Tibial nerve (tissue), 4 donors: ENCODE results near the gene CXorf38. TPM values are rescaled to one million over a fixed set of nuclear protein-coding genes. Genes with fewer than 3 reads are reported as not detected.

Source experiments
- DNase-seq, 2 donors: peaks; one replicate each; pipeline ENCODE4 v3.0.0-alpha.2; 2019; ENCODE audit warnings: low spot score in 2 of 2
- H3K27ac ChIP-seq, 4 donors: fragments of 200-600 bp; sonication (generic) in 3 of 4; one replicate each; pipeline ENCODE4 v1.5.1; 2017 to 2019; ENCODE audit warnings: mild to moderate bottlenecking in 1 of 4
- H3K27me3 ChIP-seq, 2 donors: fragments of 200-600 bp; sonication (generic) in 1 of 2; one replicate each; pipeline versions ENCODE4 v1.5.1 to v1.6.0; 2017 to 2019
- H3K36me3 ChIP-seq, 3 donors: fragments of 200-600 bp; sonication (generic); one replicate each; pipeline ENCODE4 v1.5.1; 2018 to 2019
- H3K4me1 ChIP-seq, 4 donors: fragments of 200-600 bp; sonication (generic) in 3 of 4; one replicate each; pipeline ENCODE4 v1.5.1; 2017 to 2019
- H3K4me3 ChIP-seq, 4 donors: fragments of 200-600 bp; sonication (generic) in 3 of 4; one replicate each; pipeline ENCODE4 v1.5.1; 2017 to 2019; ENCODE audit warnings: mild to moderate bottlenecking in 1 of 4, moderate library complexity in 1 of 4
- H3K9me3 ChIP-seq, 4 donors: fragments of 200-600 bp; sonication (generic) in 3 of 4; one replicate each; pipeline ENCODE4 v1.5.1; 2017 to 2019
- EP300 ChIP-seq, 2 donors: sonication (generic); formaldehyde crosslinking; IDR thresholded peaks; one replicate each; pipeline ENCODE4 v1.6.1; 2017; ENCODE audit warnings: antibody characterized with exemption in 2 of 2, mild to moderate bottlenecking in 1 of 2
- POLR2A ChIP-seq, 2 donors: fragments of 450-650 bp; IDR thresholded peaks; one replicate each; pipeline ENCODE4 v1.6.1; 2017; ENCODE audit warnings: antibody characterized with exemption in 2 of 2, mild to moderate bottlenecking in 2 of 2, moderate library complexity in 2 of 2
- WGBS, 2 donors: methylation state at CpG; one replicate each; pipeline ENCODE4 v1.1.5; 2018; 5-methylcytosine and 5-hydroxymethylcytosine counted together
- total RNA-seq, 4 donors: library from RNA; depleted of rRNA; stranded (reverse); fragments of >200 nt; gene quantifications; one replicate each; pipeline ENCODE4 v1.1.0, GENCODE V29; 2016
- TF ChIP-seq, protein P1 (sequence below), 5 experiments: fragments of 200-600 bp in 3 of 5; fragments of 450-650 bp in 2 of 5; sonication (generic) in 3 of 5; IDR thresholded peaks; one replicate each; pipeline ENCODE4 v1.5.1; 2016 to 2019; ENCODE audit warnings: antibody characterized with exemption in 5 of 5, mild to moderate bottlenecking in 3 of 5, moderate library complexity in 2 of 5

The CXorf38 gene, protein sequence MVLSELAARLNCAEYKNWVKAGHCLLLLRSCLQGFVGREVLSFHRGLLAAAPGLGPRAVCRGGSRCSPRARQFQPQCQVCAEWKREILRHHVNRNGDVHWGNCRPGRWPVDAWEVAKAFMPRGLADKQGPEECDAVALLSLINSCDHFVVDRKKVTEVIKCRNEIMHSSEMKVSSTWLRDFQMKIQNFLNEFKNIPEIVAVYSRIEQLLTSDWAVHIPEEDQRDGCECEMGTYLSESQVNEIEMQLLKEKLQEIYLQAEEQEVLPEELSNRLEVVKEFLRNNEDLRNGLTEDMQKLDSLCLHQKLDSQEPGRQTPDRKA
- total RNA-seq, result 10 to 100 TPM; 19.0 to 24.5 (median 21.4) TPM

DNA sequence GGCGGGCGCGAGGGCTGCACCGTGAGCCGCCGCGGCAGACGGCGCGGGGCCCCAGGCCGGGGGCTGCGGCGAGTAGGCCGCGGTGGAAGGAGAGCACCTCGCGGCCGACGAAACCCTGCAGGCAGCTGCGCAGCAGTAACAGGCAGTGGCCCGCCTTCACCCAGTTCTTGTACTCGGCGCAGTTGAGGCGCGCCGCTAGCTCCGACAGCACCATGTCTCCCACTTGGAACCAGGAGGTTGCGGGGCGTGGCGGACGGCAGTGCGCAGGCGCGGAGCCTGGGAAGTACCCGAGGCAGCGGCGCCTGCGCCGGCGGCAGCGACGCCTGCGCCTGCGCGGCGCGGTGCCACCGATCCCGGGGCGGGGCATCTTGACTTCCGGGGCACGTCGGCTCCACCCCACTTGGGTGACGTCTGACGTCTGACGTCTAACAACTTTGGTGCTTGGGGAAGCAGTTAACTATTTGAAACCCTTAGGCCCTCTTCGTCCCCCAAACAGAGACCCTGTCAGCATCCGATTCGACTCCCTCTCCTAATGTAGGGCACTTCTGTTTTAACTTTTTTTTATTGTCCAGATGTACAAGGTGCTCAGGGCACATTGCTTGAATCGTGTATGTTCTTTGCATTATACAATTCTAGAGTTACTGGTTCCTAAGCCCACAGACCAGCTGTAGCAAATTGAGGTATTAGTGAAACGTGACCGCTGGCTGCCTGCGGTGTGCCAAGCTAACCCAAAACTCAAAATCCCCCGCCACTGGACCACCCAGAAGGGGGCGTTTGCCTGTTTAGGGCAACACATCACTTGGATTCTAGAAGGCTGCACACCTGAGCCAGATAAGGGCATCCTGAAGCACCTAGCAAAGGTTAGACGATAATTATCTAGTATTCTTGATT lies at the start of gene CXorf38:
CXorf38 (minus strand) TSS at position 255 of the 891 bp plus-strand sequence; CDS start at position 214, 41 bp downstream.
- H3K4me3 ChIP-seq, result peak within 1 kb of the TSS; percentile 75 to 95 (median 78)
- peaks cover 0 to 31% (median 14%) of the 10 kb centered on the region in 4 donors for H3K4me1 ChIP-seq
- no peaks in the 10 kb centered on the region for H3K36me3 ChIP-seq
- WGBS, 2 donors, result 10 to 22% methylated on average over 14 to 16 of the region's 66 CpGs
- H3K9me3 ChIP-seq, result no peaks in the 10 kb centered on the region
- peak within 1 kb of the TSS; percentile 28 to 90 (median 84) for H3K27ac ChIP-seq
- peak; percentile 76 to 80 for DNase-seq
- peaks cover 0 to 8% of the 10 kb centered on the region in 2 donors for H3K27me3 ChIP-seq
- TF ChIP-seq, protein P1, sequence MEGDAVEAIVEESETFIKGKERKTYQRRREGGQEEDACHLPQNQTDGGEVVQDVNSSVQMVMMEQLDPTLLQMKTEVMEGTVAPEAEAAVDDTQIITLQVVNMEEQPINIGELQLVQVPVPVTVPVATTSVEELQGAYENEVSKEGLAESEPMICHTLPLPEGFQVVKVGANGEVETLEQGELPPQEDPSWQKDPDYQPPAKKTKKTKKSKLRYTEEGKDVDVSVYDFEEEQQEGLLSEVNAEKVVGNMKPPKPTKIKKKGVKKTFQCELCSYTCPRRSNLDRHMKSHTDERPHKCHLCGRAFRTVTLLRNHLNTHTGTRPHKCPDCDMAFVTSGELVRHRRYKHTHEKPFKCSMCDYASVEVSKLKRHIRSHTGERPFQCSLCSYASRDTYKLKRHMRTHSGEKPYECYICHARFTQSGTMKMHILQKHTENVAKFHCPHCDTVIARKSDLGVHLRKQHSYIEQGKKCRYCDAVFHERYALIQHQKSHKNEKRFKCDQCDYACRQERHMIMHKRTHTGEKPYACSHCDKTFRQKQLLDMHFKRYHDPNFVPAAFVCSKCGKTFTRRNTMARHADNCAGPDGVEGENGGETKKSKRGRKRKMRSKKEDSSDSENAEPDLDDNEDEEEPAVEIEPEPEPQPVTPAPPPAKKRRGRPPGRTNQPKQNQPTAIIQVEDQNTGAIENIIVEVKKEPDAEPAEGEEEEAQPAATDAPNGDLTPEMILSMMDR (IDR thresholded peaks at IDR 0.05), result peak in 1 of 5 experiments; percentile 24
- TF ChIP-seq EP300 (IDR thresholded peaks at IDR 0.05), result peak in 1 of 2 donors; percentile 64
- peak; percentile 12 to 63 for TF ChIP-seq POLR2A (IDR thresholded peaks at IDR 0.05)

DNA sequence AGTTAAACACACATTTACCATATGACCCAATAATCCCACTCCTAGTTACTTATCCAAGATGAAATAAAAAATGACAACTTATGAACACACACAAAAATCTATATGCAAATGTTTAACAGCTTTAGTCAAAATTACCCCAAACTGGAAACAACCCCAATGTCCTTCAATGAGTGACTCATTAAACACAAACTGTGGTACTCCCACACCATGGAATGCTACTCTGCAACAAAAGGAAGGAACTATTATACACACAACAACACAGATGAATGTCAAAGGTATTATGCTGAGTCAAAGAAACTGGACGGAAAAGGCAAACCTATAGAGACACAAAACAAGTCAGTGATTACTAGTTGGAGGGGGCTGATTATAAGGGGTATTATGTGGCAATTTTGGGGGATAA lies 47.4 kb upstream of the CXorf38 start:
- no peak for DNase-seq
- Histone ChIP-seq H3K9me3 (no peaks in the 10 kb centered on the region), H3K4me3 (no peak overlapping the region), H3K27me3 (no peaks in the 10 kb centered on the region), H3K36me3 (peaks cover 0 to 13% (median 0%) of the 10 kb centered on the region in 3 donors), H3K4me1 (no peaks in the 10 kb centered on the region), H3K27ac (no peak overlapping the region)
- WGBS, 2 donors, result 57 to 62% methylated on average over 1 of the region's 1 CpG
- no peak for TF ChIP-seq EP300 (IDR thresholded peaks at IDR 0.05)
- TF ChIP-seq, protein P1 (IDR thresholded peaks at IDR 0.05), result no peak
- TF ChIP-seq POLR2A (IDR thresholded peaks at IDR 0.05), result no peak

DNA sequence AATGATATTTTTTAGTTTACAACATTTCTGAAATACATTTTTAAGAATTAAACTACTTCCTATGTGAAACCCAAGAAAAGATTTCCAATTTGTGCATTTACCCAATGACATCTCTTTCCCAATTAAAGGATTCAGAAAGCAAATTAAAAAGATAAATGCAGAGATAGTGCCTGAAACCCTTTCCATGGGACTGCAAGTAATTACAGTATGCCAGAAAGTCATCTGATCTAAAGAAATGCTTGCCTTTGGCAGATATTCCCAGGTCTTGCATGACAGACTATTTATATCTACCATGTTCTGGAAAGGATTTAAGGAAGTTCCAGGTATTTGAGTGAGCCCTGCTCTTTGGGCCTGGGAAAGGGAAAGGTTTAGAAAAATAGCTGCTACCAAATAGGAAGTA lies 41.6 kb upstream of the CXorf38 start:
- Histone ChIP-seq H3K4me3 (no peak overlapping the region), H3K9me3 (no peaks in the 10 kb centered on the region), H3K27me3 (no peaks in the 10 kb centered on the region), H3K36me3 (peaks cover 0 to 20% (median 0%) of the 10 kb centered on the region in 3 donors), H3K27ac (no peak overlapping the region), H3K4me1 (no peaks in the 10 kb centered on the region)
- TF ChIP-seq POLR2A (IDR thresholded peaks at IDR 0.05) (no peak), EP300 (IDR thresholded peaks at IDR 0.05) (no peak)
- TF ChIP-seq, protein P1 (IDR thresholded peaks at IDR 0.05), result no peak
- DNase-seq, result no peak

DNA sequence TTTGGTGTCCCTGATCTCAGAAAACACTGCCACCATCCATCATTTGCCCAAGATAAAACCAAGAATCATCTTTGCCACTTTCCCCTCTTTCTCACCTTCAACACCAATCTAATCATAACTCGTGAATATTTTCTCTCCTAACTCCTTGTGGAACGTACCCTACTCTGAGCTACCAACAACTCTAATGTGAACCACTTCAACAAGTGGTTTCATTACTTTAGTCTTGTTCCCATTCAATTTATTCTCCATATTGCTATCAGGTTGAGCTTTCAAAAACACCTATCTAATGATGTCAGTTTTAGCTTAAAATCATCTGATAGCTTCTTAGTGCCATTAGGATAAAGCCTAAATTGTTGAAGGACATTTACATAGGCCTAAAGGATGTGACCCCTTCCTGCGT lies 39.8 kb upstream of the CXorf38 start:
- TF ChIP-seq EP300 (IDR thresholded peaks at IDR 0.05), result no peak
- no peak for TF ChIP-seq POLR2A (IDR thresholded peaks at IDR 0.05)
- TF ChIP-seq, protein P1 (IDR thresholded peaks at IDR 0.05), result no peak
- Histone ChIP-seq H3K27ac (no peak overlapping the region), H3K9me3 (no peaks in the 10 kb centered on the region), H3K27me3 (no peaks in the 10 kb centered on the region), H3K4me1 (no peaks in the 10 kb centered on the region), H3K4me3 (no peak overlapping the region), H3K36me3 (peaks cover 0 to 20% (median 0%) of the 10 kb centered on the region in 3 donors)
- no peak for DNase-seq
- WGBS, 2 donors, result 86 to 98% methylated on average over 3 of the region's 3 CpGs
